Activated naive CD8-positive, alpha-beta T cell treated with anti-CD3 and anti-CD28 coated beads, Interleukin-2, amount 10 ng/mL, durations not matched to agents 7 days and 5 days (primary cell): ENCODE data around the gene LLGL2. TPM values are rescaled to one million over a fixed set of nuclear protein-coding genes. Genes with fewer than 3 reads are reported as not detected.

Experiments
- ATAC-seq: fragments of 150-1000 bp; cut with Tn5 transposase; one replicate; pipeline ENCODE4 v1.10.0; 2021; ENCODE audit warnings: low read depth, moderate library complexity
- POLR2A ChIA-PET: fragments of 350-600 bp; sonication (Branson Sonifier 250); formaldehyde crosslinking; loops from one replicate; lab custom pipeline; 2021; ENCODE audit warnings: antibody characterized with exemption; lab: Charles Lee
- DNase-seq: peaks from one replicate; pipeline ENCODE4 v3.0.0; 2021
- H3K27ac Mint-ChIP-seq: one replicate; pipeline ENCODE4 v1.8.0; 2022; ENCODE audit warnings: mild to moderate bottlenecking, mixed read lengths
- H3K27me3 Mint-ChIP-seq: one replicate; pipeline ENCODE4 v1.8.0; 2022; ENCODE audit warnings: mild to moderate bottlenecking, moderate library complexity, mixed read lengths
- H3K36me3 Mint-ChIP-seq: one replicate; pipeline ENCODE4 v1.8.0; 2021; ENCODE audit warnings: mild to moderate bottlenecking, mixed read lengths
- H3K4me1 Mint-ChIP-seq: one replicate; pipeline ENCODE4 v1.8.0; 2021; ENCODE audit warnings: mixed read lengths
- H3K4me3 Mint-ChIP-seq: one replicate; pipeline ENCODE4 v1.8.0; 2022; ENCODE audit warnings: mild to moderate bottlenecking, moderate library complexity, mixed read lengths
- H3K9me3 Mint-ChIP-seq: one replicate; pipeline ENCODE4 v1.8.0; 2021; ENCODE audit warnings: mixed read lengths
- total RNA-seq, 2 experiments: library from RNA; stranded (reverse); gene quantifications; one replicate each; pipeline ENCODE4 v1.2.3, GENCODE V29; 2021

LLGL2 gene
- total RNA-seq, 2 experiments from 2014 or later: 36.9 to 37.2 TPM

GRCh38 chr17:75496005-75496404, 29.5 kb upstream of the LLGL2 start:
- Mint-ChIP-seq H3K27ac (no peak overlapping the region), H3K36me3 (peaks cover 6% of the 10 kb centered on the region), H3K4me1 (peaks cover 6% of the 10 kb centered on the region), H3K9me3 (no peaks in the 10 kb centered on the region), H3K27me3 (no peaks in the 10 kb centered on the region), H3K4me3 (no peak overlapping the region)
- ATAC-seq (no peak), DNase-seq (no peak)
- POLR2A ChIA-PET: interaction anchor here (1.0 to 1.6 kb wide), 2 partner anchors 9 to 20 kb away, joined by 6 read pairs; partner anchors contain the start of gene TSEN54

GRCh38 chr17:75498039-75498725, 27.3 kb upstream of the LLGL2 start:
- no peak overlapping the region for H3K4me3 Mint-ChIP-seq
- H3K36me3 Mint-ChIP-seq: peaks cover 6% of the 10 kb centered on the region
- peaks cover 6% of the 10 kb centered on the region for H3K4me1 Mint-ChIP-seq
- H3K27me3 Mint-ChIP-seq: no peaks in the 10 kb centered on the region
- no peak for DNase-seq
- peak; percentile 41 for ATAC-seq
- no peaks in the 10 kb centered on the region for H3K9me3 Mint-ChIP-seq
- peak overlapping the region; percentile 51 for H3K27ac Mint-ChIP-seq
- POLR2A ChIA-PET: interaction anchor here (0.6 to 1.9 kb wide), 4 partner anchors 10 to 342 kb away, joined by 4 to 6 read pairs (median 4); partner anchors contain the start of gene TMEM94

- Mint-ChIP-seq H3K27me3 (no peaks in the 10 kb centered on the region), H3K4me1 (peaks cover 6% of the 10 kb centered on the region), H3K36me3 (peaks cover 6% of the 10 kb centered on the region), H3K27ac (peak overlapping the region; percentile 6), H3K4me3 (no peak overlapping the region), H3K9me3 (no peaks in the 10 kb centered on the region)
- ATAC-seq (no peak), DNase-seq (no peak)
- POLR2A ChIA-PET: interaction anchor here (0.6 to 1.9 kb wide), 5 partner anchors 11 to 343 kb away, joined by 4 to 6 read pairs (median 4); partner anchors contain the start of gene TMEM94
These were observed 26.7 kb upstream of the LLGL2 start for GRCh38 chr17:75498726-75499213.

GRCh38 chr17:75499313-75500022, 26.0 kb upstream of the LLGL2 start:
- DNase-seq (no peak), ATAC-seq (no peak)
- H3K9me3 Mint-ChIP-seq: no peaks in the 10 kb centered on the region
- peaks cover 6% of the 10 kb centered on the region for H3K4me1 Mint-ChIP-seq
- no peaks in the 10 kb centered on the region for H3K27me3 Mint-ChIP-seq
- H3K4me3 Mint-ChIP-seq: no peak overlapping the region
- peak overlapping the region; percentile 6 for H3K27ac Mint-ChIP-seq
- POLR2A ChIA-PET: interaction anchor here (1.2 to 1.9 kb wide), 2 partner anchors 12 to 43 kb away, joined by 4 to 5 read pairs; partner anchors contain the start of gene TMEM94
- H3K36me3 Mint-ChIP-seq: peaks cover 6% of the 10 kb centered on the region

- Mint-ChIP-seq H3K36me3 (peaks cover 6% of the 10 kb centered on the region), H3K9me3 (no peaks in the 10 kb centered on the region), H3K27ac (no peak overlapping the region), H3K4me3 (no peak overlapping the region), H3K27me3 (no peaks in the 10 kb centered on the region), H3K4me1 (peaks cover 6% of the 10 kb centered on the region)
- POLR2A ChIA-PET: interaction anchor here (1.0 to 1.9 kb wide), 2 partner anchors 20 to 44 kb away, joined by 4 to 5 read pairs; partner anchors contain the start of gene TMEM94
- DNase-seq (no peak), ATAC-seq (no peak)
These were observed 24.9 kb upstream of the LLGL2 start for GRCh38 chr17:75500419-75501216.

- H3K27ac Mint-ChIP-seq: no peak overlapping the region
- no peak for DNase-seq
- peaks cover 6% of the 10 kb centered on the region for H3K36me3 Mint-ChIP-seq
- no peaks in the 10 kb centered on the region for H3K27me3 Mint-ChIP-seq
- H3K4me1 Mint-ChIP-seq: peaks cover 6% of the 10 kb centered on the region
- H3K4me3 Mint-ChIP-seq: no peak overlapping the region
- POLR2A ChIA-PET: interaction anchor here (1.0 kb wide), 1 partner anchor 19 kb away, joined by 4 read pairs; no protein-coding TSS in a partner anchor
- no peaks in the 10 kb centered on the region for H3K9me3 Mint-ChIP-seq
- no peak for ATAC-seq
These were observed 24.0 kb upstream of the LLGL2 start for GRCh38 chr17:75501378-75502071.

GRCh38 chr17:75502072-75502720, 23.3 kb upstream of the LLGL2 start:
- DNase-seq: no peak
- peaks cover 6% of the 10 kb centered on the region for H3K36me3 Mint-ChIP-seq
- no peak overlapping the region for H3K27ac Mint-ChIP-seq
- no peak overlapping the region for H3K4me3 Mint-ChIP-seq
- H3K9me3 Mint-ChIP-seq: no peaks in the 10 kb centered on the region
- peaks cover 6% of the 10 kb centered on the region for H3K4me1 Mint-ChIP-seq
- H3K27me3 Mint-ChIP-seq: no peaks in the 10 kb centered on the region
- ATAC-seq: no peak
- POLR2A ChIA-PET: interaction anchor here (1.0 kb wide), 1 partner anchor 18 kb away, joined by 4 read pairs; no protein-coding TSS in a partner anchor

- POLR2A ChIA-PET: interaction anchor here (0.6 to 1.2 kb wide), 4 partner anchors 15 to 1276 kb away, joined by 3 to 4 read pairs (median 3); partner anchors contain the start of gene TMEM94
- no peaks in the 10 kb centered on the region for H3K9me3 Mint-ChIP-seq
These were observed 22.7 kb upstream of the LLGL2 start for GRCh38 chr17:75502721-75503329.

GRCh38 chr17:75503337-75503950, 22.1 kb upstream of the LLGL2 start:
- no peak overlapping the region for H3K4me3 Mint-ChIP-seq

More at GRCh38 chr17:75502721-75503329, 22.7 kb upstream of the LLGL2 start:
- DNase-seq (no peak), ATAC-seq (no peak)
- Mint-ChIP-seq H3K36me3 (peaks cover 4% of the 10 kb centered on the region), H3K27ac (no peak overlapping the region), H3K4me1 (peaks cover 3% of the 10 kb centered on the region), H3K27me3 (no peaks in the 10 kb centered on the region), H3K4me3 (no peak overlapping the region)

GRCh38 chr17:75503976-75504346, 21.5 kb upstream of the LLGL2 start:
- POLR2A ChIA-PET: interaction anchor here (1.2 kb wide), 2 partner anchors 48 kb away, joined by 3 to 4 read pairs; partner anchors contain the start of gene TMEM94
- H3K9me3 Mint-ChIP-seq: no peaks in the 10 kb centered on the region
- no peak overlapping the region for H3K4me3 Mint-ChIP-seq

More at GRCh38 chr17:75503337-75503950, 22.1 kb upstream of the LLGL2 start:
- POLR2A ChIA-PET: interaction anchor here (0.6 to 1.2 kb wide), 4 partner anchors 14 to 1276 kb away, joined by 3 to 4 read pairs (median 3); partner anchors contain the start of gene TMEM94
- no peak overlapping the region for H3K27ac Mint-ChIP-seq
- no peaks in the 10 kb centered on the region for H3K9me3 Mint-ChIP-seq
- DNase-seq: no peak
- H3K4me1 Mint-ChIP-seq: no peaks in the 10 kb centered on the region
- peaks cover 2% of the 10 kb centered on the region for H3K36me3 Mint-ChIP-seq
- no peak for ATAC-seq
- H3K27me3 Mint-ChIP-seq: no peaks in the 10 kb centered on the region

More at GRCh38 chr17:75503976-75504346, 21.5 kb upstream of the LLGL2 start:
- Mint-ChIP-seq H3K36me3 (no peaks in the 10 kb centered on the region), H3K27me3 (no peaks in the 10 kb centered on the region), H3K4me1 (no peaks in the 10 kb centered on the region), H3K27ac (no peak overlapping the region)
- no peak for DNase-seq
- ATAC-seq: no peak
